HEK293 (cell line): ENCODE results near the gene ACIN1.

ENCODE experiments used
- CTCF ChIA-PET: fragments of 350-600 bp; formaldehyde crosslinking; extraction: SDS; loops from one replicate; lab custom pipeline; 2021; ENCODE audit warnings: antibody characterized with exemption; lab: Yijun Ruan, JAX
- POLR2A ChIA-PET: fragments of 300-600 bp; formaldehyde crosslinking; extraction: SDS; loops from one replicate; lab custom pipeline; 2020; ENCODE audit warnings: antibody characterized with exemption, inconsistent platforms; lab: Yijun Ruan, JAX
- H3K27ac ChIP-seq: fragments of 200-500 bp; sonication (Bioruptor generic); 2 replicates; pipeline ENCODE4 v1.5.1; 2014; ENCODE audit warnings: low read depth, low read length, control low read depth, inconsistent platforms; ENCODE audit errors: extremely low read depth
- H3K36me3 ChIP-seq, 2 experiments: fragments of 200-500 bp in 1 of 2; sonication (Bioruptor generic) in 1 of 2; 1 replicate in 1 of 2; 2 replicates in 1 of 2; pipeline ENCODE4 v1.5.1; 2014 to 2017; ENCODE audit warnings: inconsistent platforms in 2 of 2, low read length in 2 of 2; ENCODE audit not compliant: control insufficient read depth in 2 of 2, insufficient read depth in 1 of 2
- H3K4me1 ChIP-seq: fragments of 200-500 bp; sonication (Bioruptor generic); 2 replicates; pipeline ENCODE4 v1.5.1; 2014; ENCODE audit warnings: mild to moderate bottlenecking, low read length, inconsistent platforms; ENCODE audit not compliant: control insufficient read depth, insufficient read depth
- H3K4me3 ChIP-seq: 2 replicates; pipeline ENCODE4 v1.5.1; 2011; ENCODE audit warnings: low read depth, mild to moderate bottlenecking, control low read depth, low read length, moderate library complexity
- H3K9me3 ChIP-seq: fragments of 200-500 bp; sonication (Bioruptor generic); 2 replicates; pipeline ENCODE4 v1.5.1; 2014; ENCODE audit warnings: low read depth, low read length, inconsistent platforms; ENCODE audit not compliant: control insufficient read depth, insufficient read depth
- KLF17 ChIP-seq: fragments of 450-650 bp; formaldehyde crosslinking; IDR thresholded peaks from 2 replicates; pipeline ENCODE4 v1.5.1; 2016; ENCODE audit warnings: missing biosample characterization, missing genetic modification characterization
- PATZ1 ChIP-seq: fragments of 450-650 bp; formaldehyde crosslinking; IDR thresholded peaks from 2 replicates; pipeline ENCODE4 v1.5.1; 2016; ENCODE audit warnings: missing biosample characterization, missing genetic modification characterization
- REST ChIP-seq: fragments of 450-650 bp; formaldehyde crosslinking; IDR thresholded peaks from 2 replicates; pipeline ENCODE4 v1.5.1; 2016; ENCODE audit warnings: missing biosample characterization, missing genetic modification characterization
- SP3 ChIP-seq: fragments of 450-650 bp; formaldehyde crosslinking; IDR thresholded peaks from 2 replicates; pipeline ENCODE4 v1.5.1; 2016; ENCODE audit warnings: missing biosample characterization, missing genetic modification characterization
- ZBTB11 ChIP-seq: fragments of 450-650 bp; formaldehyde crosslinking; conservative IDR thresholded peaks from 2 replicates; pipeline ENCODE4 v1.5.1; 2016; ENCODE audit warnings: low read depth, missing biosample characterization, missing genetic modification characterization
- ZEB2 ChIP-seq: fragments of 450-650 bp; formaldehyde crosslinking; IDR thresholded peaks from 2 replicates; pipeline ENCODE4 v1.5.1; 2016; ENCODE audit warnings: missing biosample characterization, missing genetic modification characterization
- ZFP41 ChIP-seq: fragments of 450-650 bp; formaldehyde crosslinking; IDR thresholded peaks from 2 replicates; pipeline ENCODE4 v1.5.1; 2016; ENCODE audit warnings: missing biosample characterization, missing genetic modification characterization, borderline replicate concordance
- ZFP69B ChIP-seq: fragments of 450-650 bp; formaldehyde crosslinking; IDR thresholded peaks from 2 replicates; pipeline ENCODE4 v1.5.1; 2016; ENCODE audit warnings: missing biosample characterization, missing genetic modification characterization
- ZNF24 ChIP-seq: fragments of 450-650 bp; formaldehyde crosslinking; IDR thresholded peaks from 2 replicates; pipeline ENCODE4 v1.5.1; 2016; ENCODE audit warnings: missing biosample characterization, missing genetic modification characterization
- ZNF302 ChIP-seq: fragments of 450-650 bp; formaldehyde crosslinking; IDR thresholded peaks from 2 replicates; pipeline ENCODE4 v1.5.1; 2016; ENCODE audit warnings: missing biosample characterization, missing genetic modification characterization, low read depth
- ZNF350 ChIP-seq: fragments of 450-650 bp; formaldehyde crosslinking; IDR thresholded peaks from 2 replicates; pipeline ENCODE4 v1.5.0; 2017; ENCODE audit warnings: missing biosample characterization, mild to moderate bottlenecking, missing genetic modification characterization
- ZNF449 ChIP-seq: fragments of 450-650 bp; formaldehyde crosslinking; IDR thresholded peaks from 2 replicates; pipeline ENCODE4 v1.5.1; 2017; ENCODE audit warnings: missing biosample characterization, mild to moderate bottlenecking, missing genetic modification characterization, moderate library complexity
- ZNF580 ChIP-seq: fragments of 450-650 bp; formaldehyde crosslinking; IDR thresholded peaks from 2 replicates; pipeline ENCODE4 v1.5.1; 2016; ENCODE audit warnings: missing biosample characterization, missing genetic modification characterization
- ZNF629 ChIP-seq: fragments of 450-650 bp; formaldehyde crosslinking; IDR thresholded peaks from 2 replicates; pipeline ENCODE4 v1.5.1; 2017; ENCODE audit warnings: missing biosample characterization, missing genetic modification characterization
- ZNF645 ChIP-seq: fragments of 450-650 bp; formaldehyde crosslinking; IDR thresholded peaks from 2 replicates; pipeline ENCODE4; 2016; ENCODE audit warnings: missing biosample characterization, missing genetic modification characterization
- ZNF785 ChIP-seq: fragments of 450-650 bp; formaldehyde crosslinking; IDR thresholded peaks from 2 replicates; pipeline ENCODE4 v1.5.1; 2016; ENCODE audit warnings: missing biosample characterization, missing genetic modification characterization
- ZNF843 ChIP-seq: fragments of 450-650 bp; formaldehyde crosslinking; IDR thresholded peaks from 2 replicates; pipeline ENCODE4 v1.5.1; 2016; ENCODE audit warnings: missing biosample characterization, missing genetic modification characterization

ACIN1 gene

GRCh38 chr14:23104070-23104590, 9.2 kb upstream of the ACIN1 start:
- peaks cover 0 to 2% of the 10 kb centered on the region in 2 experiments; a peak in 1 of 3 replicates for H3K36me3 ChIP-seq
- no peaks in the 10 kb centered on the region for H3K9me3 ChIP-seq
- POLR2A ChIA-PET, result interaction anchor here (1.9 kb wide), 1 partner anchor 9 kb away, joined by 8 read pairs; the partner anchor contains the start of genes ACIN1 and C14orf119
- TF ChIP-seq ZNF350 (no peak), ZNF302 (tag by site-specific recombination) (no peak), ZNF24 (tag by site-specific recombination) (no peak), ZNF645 (tag by site-specific recombination) (no peak), REST (tag by site-specific recombination) (no peak), PATZ1 (no peak), ZFP69B (tag by site-specific recombination) (no peak), SP3 (tag by site-specific recombination) (0 out of 2 replicates have a peak, but pooled peaks have one; percentile 9), ZEB2 (tag by site-specific recombination) (peak; percentile 95), ZNF785 (tag by site-specific recombination) (no peak), ZBTB11 (no peak), ZNF580 (no peak), ZNF449 (no peak), KLF17 (0 out of 2 replicates have a peak, but pooled peaks have one; percentile 4), ZFP41 (tag by site-specific recombination) (no peak), ZNF843 (tag by site-specific recombination) (no peak), ZNF629 (tag by site-specific recombination) (no peak)
- H3K4me3 ChIP-seq, result no peak overlapping the region
- peaks cover 4% of the 10 kb centered on the region for H3K4me1 ChIP-seq
- H3K27ac ChIP-seq, result no peak overlapping the region
- CTCF ChIA-PET, result interaction anchor here (0.6 to 0.7 kb wide), 4 partner anchors 9 to 83 kb away, joined by 3 to 4 read pairs (median 3); no protein-coding TSS in a partner anchor
